Upper lobe of left lung (tissue), 6 donors: ENCODE measurements around the gene CD83. TPM values are rescaled to one million over a fixed set of nuclear protein-coding genes. Genes with fewer than 3 reads are reported as not detected.

Source experiments
- ATAC-seq, 2 donors: fragments of 200-7000 bp; cut with Tn5 transposase; one replicate each; pipeline ENCODE4 v1.9.1; 2022; ENCODE audit warnings: mild to moderate bottlenecking in 2 of 2, moderate library complexity in 2 of 2; ENCODE audit not compliant: low FRiP score in 2 of 2
- DNase-seq, 2 donors: peaks; one replicate each; pipeline ENCODE4 v3.0.0-alpha.2; 2019 to 2020
- H3K27ac ChIP-seq, 4 donors: fragments of 200-600 bp; sonication (generic); one replicate each; pipeline ENCODE4 v1.5.1; 2016 to 2019
- H3K27me3 ChIP-seq, 4 donors: fragments of 200-600 bp; sonication (generic); one replicate each; pipeline ENCODE4 v1.5.1; 2017 to 2019
- H3K36me3 ChIP-seq, 4 donors: fragments of 200-600 bp; sonication (generic); one replicate each; pipeline ENCODE4 v1.5.1; 2016 to 2019
- H3K4me1 ChIP-seq, 4 donors: fragments of 200-600 bp; sonication (generic); one replicate each; pipeline ENCODE4 v1.5.1; 2018 to 2019
- H3K4me3 ChIP-seq, 4 donors: fragments of 200-600 bp; sonication (generic); one replicate each; pipeline ENCODE4 v1.5.1; 2017 to 2019; ENCODE audit warnings: mild to moderate bottlenecking in 2 of 4, moderate library complexity in 1 of 4
- H3K9me3 ChIP-seq, 4 donors: fragments of 200-600 bp; sonication (generic); one replicate each; pipeline ENCODE4 v1.5.1; 2018 to 2019
- CTCF ChIP-seq, 6 experiments: fragments of 450-650 bp in 4 of 6; fragments of 200-600 bp in 2 of 6; sonication (generic) in 2 of 6; IDR thresholded peaks; one replicate each; pipeline ENCODE4 v1.5.1; 2016 to 2019; ENCODE audit warnings: antibody characterized with exemption in 6 of 6
- EP300 ChIP-seq, 4 donors: sonication (generic); formaldehyde crosslinking; IDR thresholded peaks; one replicate each; pipeline ENCODE4 v1.5.1; 2017; ENCODE audit warnings: antibody characterized with exemption in 4 of 4, control low read depth in 2 of 4
- POLR2A ChIP-seq, 4 donors: fragments of 450-650 bp; IDR thresholded peaks; one replicate each; pipeline ENCODE4 v1.5.1; 2016 to 2017; ENCODE audit warnings: antibody characterized with exemption in 4 of 4, mild to moderate bottlenecking in 2 of 4
- POLR2AphosphoS5 ChIP-seq, 2 donors: sonication (generic); formaldehyde crosslinking; IDR thresholded peaks; one replicate each; pipeline ENCODE4 v1.5.1; 2017; ENCODE audit warnings: antibody characterized with exemption in 2 of 2
- WGBS, 2 donors: methylation state at CpG; one replicate each; pipeline ENCODE4 v1.1.5; 2017 to 2018; 5-methylcytosine and 5-hydroxymethylcytosine counted together
- total RNA-seq, 6 donors: library from RNA; depleted of rRNA in 4 of 6; stranded (reverse); fragments of >200 nt in 4 of 6; gene quantifications; one replicate each; pipeline versions ENCODE4 v1.1.0 to v1.2.1, GENCODE V29; 2016 to 2021
- donor health status: DM: no; HTN: no; CAD: no; lungs with moderate emphysema.
- donor health status: DM: no; HTN: yes; CAD: no; lungs with severe emphysema.

Gene CD83
- total RNA-seq, 6 donors from 2014 or later, result 13.6 to 40.6 (median 21.5) TPM

GRCh38 chr6:14146506-14147096 lies 29.0 kb downstream of the CD83 start:
- no peaks in the 10 kb centered on the region for H3K9me3 ChIP-seq
- WGBS, 2 donors, result 53 to 64% methylated on average over 10 of the region's 10 CpGs
- no peaks in the 10 kb centered on the region for H3K36me3 ChIP-seq
- no peak overlapping the region for H3K4me3 ChIP-seq
- DNase-seq (no peak), ATAC-seq (no peak)
- no peak overlapping the region for H3K27ac ChIP-seq
- H3K27me3 ChIP-seq, result no peaks in the 10 kb centered on the region
- TF ChIP-seq EP300 (IDR thresholded peaks at IDR 0.05) (no peak), CTCF (IDR thresholded peaks at IDR 0.05) (no peak), POLR2AphosphoS5 (IDR thresholded peaks at IDR 0.05) (no peak), POLR2A (IDR thresholded peaks at IDR 0.05) (no peak)
- peaks cover 0 to 24% (median 10%) of the 10 kb centered on the region in 4 donors for H3K4me1 ChIP-seq

GRCh38 chr6:14147891-14148290 lies 30.3 kb downstream of the CD83 start:
- ATAC-seq, result peak in 1 of 2 donors; percentile 16
- H3K4me3 ChIP-seq, result no peak overlapping the region
- no peaks in the 10 kb centered on the region for H3K27me3 ChIP-seq
- TF ChIP-seq EP300 (IDR thresholded peaks at IDR 0.05), result peak in 1 of 4 donors; percentile 49
- peak in 1 of 2 donors; percentile 21 for TF ChIP-seq POLR2AphosphoS5 (IDR thresholded peaks at IDR 0.05)
- no peak for TF ChIP-seq CTCF (IDR thresholded peaks at IDR 0.05)
- H3K9me3 ChIP-seq, result no peaks in the 10 kb centered on the region
- no peaks in the 10 kb centered on the region for H3K36me3 ChIP-seq
- peaks cover 0 to 24% (median 10%) of the 10 kb centered on the region in 4 donors for H3K4me1 ChIP-seq
- 40 to 52% methylated on average over 7 of the region's 7 CpGs for WGBS, 2 donors
- H3K27ac ChIP-seq, result no peak overlapping the region
- DNase-seq, result no peak

- H3K27me3 ChIP-seq, result no peaks in the 10 kb centered on the region
- H3K9me3 ChIP-seq, result no peaks in the 10 kb centered on the region
- no peak overlapping the region for H3K27ac ChIP-seq
- no peaks in the 10 kb centered on the region for H3K36me3 ChIP-seq
- WGBS, 2 donors, result 92 to 97% methylated on average over 5 of the region's 5 CpGs
- no peak for ATAC-seq
- TF ChIP-seq EP300 (IDR thresholded peaks at IDR 0.05), result no peak
- no peak for TF ChIP-seq POLR2AphosphoS5 (IDR thresholded peaks at IDR 0.05)
- DNase-seq, result no peak
- no peak overlapping the region for H3K4me3 ChIP-seq
- peaks cover 0 to 24% (median 10%) of the 10 kb centered on the region in 4 donors for H3K4me1 ChIP-seq
These were observed 30.9 kb downstream of the CD83 start for GRCh38 chr6:14148471-14148870.

GRCh38 chr6:14149053-14149738 lies 31.6 kb downstream of the CD83 start:
- peaks cover 0 to 24% (median 10%) of the 10 kb centered on the region in 4 donors for H3K4me1 ChIP-seq
- 61 to 64% methylated on average over 6 of the region's 6 CpGs for WGBS, 2 donors
- no peak for ATAC-seq

More at GRCh38 chr6:14149053-14149738, 31.6 kb downstream of the CD83 start:
- DNase-seq, result no peak
- TF ChIP-seq CTCF (IDR thresholded peaks at IDR 0.05), result no peak
- no peak for TF ChIP-seq EP300 (IDR thresholded peaks at IDR 0.05)
- no peak for TF ChIP-seq POLR2A (IDR thresholded peaks at IDR 0.05)
- no peak for TF ChIP-seq POLR2AphosphoS5 (IDR thresholded peaks at IDR 0.05)
- Histone ChIP-seq H3K9me3 (no peaks in the 10 kb centered on the region), H3K27ac (no peak overlapping the region), H3K4me3 (no peak overlapping the region), H3K36me3 (no peaks in the 10 kb centered on the region), H3K27me3 (no peaks in the 10 kb centered on the region)
